Measurements from ENCODE around the gene CAMK1G. TPM values are rescaled to one million over a fixed set of nuclear protein-coding genes. Genes with fewer than 3 reads are reported as not detected.

The CAMK1G gene
- total RNA-seq, 1 experiment from 2014 or later = not detected

GRCh38 chr1:209585197-209585596, 1.7 kb downstream of the CAMK1G start:
- BruUV-seq (replicated peaks) = no TSS peak
- peaks cover 10% of the 10 kb centered on the region for H3K4me1 Mint-ChIP-seq (ENCODE audit: insufficient read depth, unreplicated experiment)
- DNase-seq (ENCODE audit: unreplicated experiment) = no peak
- CTCF ChIA-PET = interaction anchor here (0.6 to 19.8 kb wide), 8 partner anchors 15 to 170 kb away, joined by 3 to 394 read pairs (median 20); partner anchors contain the start of gene TRAF3IP3
- POLR2A ChIA-PET = interaction anchor here (0.7 to 1.3 kb wide), 2 partner anchors 17 to 1620 kb away, joined by 4 read pairs; no protein-coding TSS in a partner anchor
- H3K4me3 Mint-ChIP-seq (ENCODE audit: unreplicated experiment) = no peak overlapping the region
- H3K27ac Mint-ChIP-seq (ENCODE audit: low read depth, unreplicated experiment) = no peak overlapping the region
- no peaks in the 10 kb centered on the region for H3K36me3 Mint-ChIP-seq (ENCODE audit: insufficient read depth, unreplicated experiment)
- no peaks in the 10 kb centered on the region for H3K27me3 Mint-ChIP-seq (ENCODE audit: insufficient read depth, unreplicated experiment)
- TF ChIP-seq, protein P1, sequence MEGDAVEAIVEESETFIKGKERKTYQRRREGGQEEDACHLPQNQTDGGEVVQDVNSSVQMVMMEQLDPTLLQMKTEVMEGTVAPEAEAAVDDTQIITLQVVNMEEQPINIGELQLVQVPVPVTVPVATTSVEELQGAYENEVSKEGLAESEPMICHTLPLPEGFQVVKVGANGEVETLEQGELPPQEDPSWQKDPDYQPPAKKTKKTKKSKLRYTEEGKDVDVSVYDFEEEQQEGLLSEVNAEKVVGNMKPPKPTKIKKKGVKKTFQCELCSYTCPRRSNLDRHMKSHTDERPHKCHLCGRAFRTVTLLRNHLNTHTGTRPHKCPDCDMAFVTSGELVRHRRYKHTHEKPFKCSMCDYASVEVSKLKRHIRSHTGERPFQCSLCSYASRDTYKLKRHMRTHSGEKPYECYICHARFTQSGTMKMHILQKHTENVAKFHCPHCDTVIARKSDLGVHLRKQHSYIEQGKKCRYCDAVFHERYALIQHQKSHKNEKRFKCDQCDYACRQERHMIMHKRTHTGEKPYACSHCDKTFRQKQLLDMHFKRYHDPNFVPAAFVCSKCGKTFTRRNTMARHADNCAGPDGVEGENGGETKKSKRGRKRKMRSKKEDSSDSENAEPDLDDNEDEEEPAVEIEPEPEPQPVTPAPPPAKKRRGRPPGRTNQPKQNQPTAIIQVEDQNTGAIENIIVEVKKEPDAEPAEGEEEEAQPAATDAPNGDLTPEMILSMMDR (IDR thresholded peaks at IDR 0.05; ENCODE audit: unreplicated experiment) = no peak
- no peaks in the 10 kb centered on the region for H3K9me3 Mint-ChIP-seq (ENCODE audit: unreplicated experiment)
- intact Hi-C loops (cut with micrococcal nuclease) = no loop called here

DNA sequence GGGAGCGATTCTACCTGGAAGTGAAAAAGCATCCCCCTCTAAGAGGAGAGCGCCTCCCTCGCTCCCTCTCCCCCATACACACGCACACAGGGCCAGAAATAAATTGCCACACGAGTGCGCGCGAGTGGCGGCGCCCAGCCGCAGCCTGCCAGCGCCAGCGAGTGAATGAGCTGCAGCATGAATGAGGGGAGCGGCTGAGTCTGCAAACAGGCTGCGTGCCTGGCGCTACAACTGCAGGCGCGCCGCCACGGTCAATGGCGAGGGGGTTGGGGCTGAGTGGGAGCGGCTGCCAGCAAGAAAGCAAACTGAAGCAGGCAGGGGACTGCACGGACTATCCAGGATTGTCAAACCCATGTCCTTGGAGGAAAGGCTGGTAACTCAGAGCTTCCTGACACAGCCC, 2.2 kb downstream of the CAMK1G start:
- Mint-ChIP-seq H3K9me3 (ENCODE audit: unreplicated experiment) (no peaks in the 10 kb centered on the region), H3K4me3 (ENCODE audit: unreplicated experiment) (no peak overlapping the region), H3K4me1 (ENCODE audit: insufficient read depth, unreplicated experiment) (peaks cover 10% of the 10 kb centered on the region), H3K36me3 (ENCODE audit: insufficient read depth, unreplicated experiment) (no peaks in the 10 kb centered on the region), H3K27me3 (ENCODE audit: insufficient read depth, unreplicated experiment) (no peaks in the 10 kb centered on the region), H3K27ac (ENCODE audit: low read depth, unreplicated experiment) (no peak overlapping the region)
- no TSS peak for BruUV-seq (replicated peaks)
- POLR2A ChIA-PET = interaction anchor here (1.3 kb wide), 1 partner anchor 17 kb away, joined by 4 read pairs; no protein-coding TSS in a partner anchor
- CTCF ChIA-PET = interaction anchor here (0.6 to 19.8 kb wide), 5 partner anchors 15 to 170 kb away, joined by 3 to 394 read pairs (median 36); partner anchors contain the start of gene TRAF3IP3
- DNase-seq (ENCODE audit: unreplicated experiment) = no peak
- intact Hi-C loops (cut with micrococcal nuclease) = no loop called here
- TF ChIP-seq, protein P1 (IDR thresholded peaks at IDR 0.05; ENCODE audit: unreplicated experiment) = no peak

GRCh38 chr1:209586221-209586740, 2.8 kb downstream of the CAMK1G start:
- Mint-ChIP-seq H3K4me1 (ENCODE audit: insufficient read depth, unreplicated experiment) (peaks cover 10% of the 10 kb centered on the region), H3K27me3 (ENCODE audit: insufficient read depth, unreplicated experiment) (no peaks in the 10 kb centered on the region), H3K27ac (ENCODE audit: low read depth, unreplicated experiment) (no peak overlapping the region), H3K36me3 (ENCODE audit: insufficient read depth, unreplicated experiment) (no peaks in the 10 kb centered on the region), H3K4me3 (ENCODE audit: unreplicated experiment) (no peak overlapping the region), H3K9me3 (ENCODE audit: unreplicated experiment) (no peaks in the 10 kb centered on the region)
- ChIA-PET CTCF (interaction anchor here (1.0 to 19.8 kb wide), 4 partner anchors 15 to 169 kb away, joined by 3 to 394 read pairs (median 114); partner anchors contain the start of gene TRAF3IP3), POLR2A (interaction anchor here (0.7 to 1.3 kb wide), 3 partner anchors 16 to 1254 kb away, joined by 3 to 4 read pairs (median 3); no protein-coding TSS in a partner anchor)
- TF ChIP-seq, protein P1 (IDR thresholded peaks at IDR 0.05; ENCODE audit: unreplicated experiment) = no peak
- no peak for DNase-seq (ENCODE audit: unreplicated experiment)
- BruUV-seq (replicated peaks) = no TSS peak
- intact Hi-C loops (cut with micrococcal nuclease) = no loop called here

DNA sequence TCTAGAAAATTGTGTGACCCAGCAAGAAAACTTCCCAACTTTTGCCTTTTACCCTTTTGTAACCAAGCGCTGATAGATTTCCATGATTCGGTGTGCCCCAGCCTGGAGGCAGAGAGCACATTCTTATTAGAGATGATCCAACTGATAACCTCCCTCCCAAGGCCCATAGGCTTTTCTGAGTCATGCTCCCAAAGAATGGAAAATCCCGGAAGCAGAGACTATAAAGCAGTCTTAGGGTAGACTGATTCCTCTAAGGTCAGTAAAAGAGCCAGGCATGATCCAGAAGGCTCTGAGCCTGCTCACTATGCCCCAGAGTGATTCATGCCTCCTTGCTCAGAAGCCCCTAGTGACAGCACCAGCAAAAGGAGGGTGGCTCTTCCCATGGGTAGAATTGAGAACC, 4.3 kb downstream of the CAMK1G start:
- Mint-ChIP-seq H3K36me3 (ENCODE audit: insufficient read depth, unreplicated experiment) (no peaks in the 10 kb centered on the region), H3K4me1 (ENCODE audit: insufficient read depth, unreplicated experiment) (peaks cover 10% of the 10 kb centered on the region), H3K9me3 (ENCODE audit: unreplicated experiment) (no peaks in the 10 kb centered on the region), H3K27ac (ENCODE audit: low read depth, unreplicated experiment) (no peak overlapping the region), H3K27me3 (ENCODE audit: insufficient read depth, unreplicated experiment) (no peaks in the 10 kb centered on the region), H3K4me3 (ENCODE audit: unreplicated experiment) (no peak overlapping the region)
- no TSS peak for BruUV-seq (replicated peaks)
- TF ChIP-seq, protein P1 (IDR thresholded peaks at IDR 0.05; ENCODE audit: unreplicated experiment) = no peak
- POLR2A ChIA-PET = interaction anchor here (0.9 to 1.4 kb wide), 4 partner anchors 9 to 36 kb away, joined by 3 to 4 read pairs (median 4); no protein-coding TSS in a partner anchor
- intact Hi-C loops (cut with micrococcal nuclease) = no loop called here
- DNase-seq (ENCODE audit: unreplicated experiment) = peak; percentile 63
- CTCF ChIA-PET = interaction anchor here (1.0 to 19.8 kb wide), 4 partner anchors 14 to 40 kb away, joined by 3 to 394 read pairs (median 98); no protein-coding TSS in a partner anchor
